NCI-H82 treated with DMSO at 0.1 percent for 48 hours (cell line): ENCODE results near the gene SPRR2A.
"Not testable (repeated sequence)": the region's sequence is repeated elsewhere in the genome, so short reads cannot be mapped to it uniquely, and the experiment has no call there.

ENCODE experiments used
- DNase-seq: peaks from one replicate; lab custom pipeline; 2025; ENCODE audit not compliant: unreplicated experiment; lab: John Stamatoyannopoulos, UW

The SPRR2A gene

DNA sequence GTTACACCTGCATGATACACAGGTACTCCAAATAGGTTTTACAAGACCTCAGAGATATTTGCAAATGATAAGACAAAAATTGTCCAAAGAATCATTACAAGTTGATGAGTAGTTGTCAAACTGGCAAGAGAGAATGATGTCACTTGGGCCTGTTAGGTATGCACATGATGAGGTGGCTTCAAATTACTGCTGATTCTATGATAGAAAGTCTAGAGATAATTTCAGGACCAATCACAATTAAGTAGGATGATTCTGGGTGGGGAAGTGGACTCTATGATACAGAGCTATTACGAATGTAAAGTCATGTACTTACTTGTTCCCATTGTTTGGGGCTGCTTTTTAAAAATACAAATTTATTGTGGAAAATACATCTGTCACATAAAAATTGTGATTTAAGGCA, 31.5 kb downstream of the SPRR2A start:
- DNase-seq = no peak

DNA sequence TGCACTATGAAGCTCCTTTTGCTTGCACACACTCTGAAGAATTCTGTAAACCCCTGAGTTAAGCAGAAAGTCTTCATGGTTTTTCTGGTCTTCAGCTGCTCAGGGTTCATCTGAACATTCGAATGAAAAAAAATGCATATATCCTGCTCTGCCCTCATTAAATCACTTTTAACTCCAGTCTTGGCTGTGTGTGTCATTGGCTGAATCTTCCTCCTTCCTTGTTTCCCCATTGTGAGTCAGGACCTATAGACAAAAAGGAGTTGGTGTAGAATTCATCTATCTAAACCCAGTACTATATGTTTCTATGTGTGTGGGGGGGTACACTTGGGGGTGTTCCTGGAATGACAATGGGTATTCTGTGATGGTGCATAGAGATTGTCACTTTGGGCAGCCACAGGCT, 32.9 kb downstream of the SPRR2A start:
- no peak for DNase-seq

DNA sequence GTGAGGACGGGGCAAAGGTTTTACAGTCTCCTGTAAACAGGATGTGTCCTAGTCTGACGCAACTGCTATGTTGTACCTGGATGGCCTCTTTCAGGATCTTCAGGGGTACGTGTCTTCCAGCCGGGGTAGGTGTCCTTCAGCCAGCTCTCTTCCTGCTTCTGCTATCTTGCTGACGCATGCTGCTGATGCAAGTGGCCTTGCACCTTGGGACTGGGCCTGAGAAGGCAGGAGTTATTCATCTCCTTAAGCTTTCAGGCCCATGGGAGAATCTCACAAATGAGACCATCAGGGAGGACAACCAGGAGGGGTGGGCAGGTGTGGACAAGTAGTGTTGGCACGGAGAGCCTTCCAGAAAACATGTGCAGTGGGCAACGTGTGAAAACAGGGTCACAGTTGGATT, 34.2 kb downstream of the SPRR2A start:
- DNase-seq = no peak

DNA sequence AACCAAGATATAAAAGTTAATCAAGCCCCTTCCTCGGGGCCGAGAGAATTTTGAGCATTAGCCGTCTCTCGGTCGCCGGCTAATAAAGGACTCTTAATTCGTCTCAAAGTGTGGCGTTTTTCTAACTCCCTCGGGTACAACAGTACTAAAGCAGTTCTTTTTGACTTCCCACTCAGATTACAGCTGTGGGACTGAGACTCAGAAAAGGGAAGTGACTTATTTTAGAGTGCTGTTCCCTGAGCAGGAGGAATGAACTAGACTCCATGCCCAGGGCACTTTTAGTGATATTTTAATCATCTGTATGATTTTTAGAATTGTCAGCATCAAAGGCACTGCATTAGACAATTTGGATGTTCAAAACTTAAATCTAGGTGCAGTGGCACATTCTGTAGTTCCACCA, 35.0 kb downstream of the SPRR2A start:
- not testable (repeated sequence) for DNase-seq

DNA sequence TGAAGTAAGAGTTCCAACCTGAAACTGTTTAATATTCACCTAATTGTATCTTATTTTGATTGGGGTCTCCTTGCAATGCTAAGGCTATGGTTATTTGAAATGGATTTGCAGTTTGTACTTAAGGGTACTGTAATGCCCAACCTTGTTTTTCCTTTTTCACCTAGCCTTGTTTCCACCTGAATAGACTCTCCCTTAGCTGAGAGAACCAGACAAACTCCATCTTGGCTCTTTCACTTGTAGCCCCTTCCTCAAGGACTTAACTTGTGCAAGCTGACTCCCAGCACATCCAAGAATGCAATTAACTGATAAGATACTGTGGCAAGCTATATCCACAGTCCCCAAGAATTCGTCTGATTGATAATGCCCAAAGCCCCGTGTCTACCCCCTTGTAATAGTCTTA, 35.5 kb downstream of the SPRR2A start:
- not testable (repeated sequence) for DNase-seq

DNA sequence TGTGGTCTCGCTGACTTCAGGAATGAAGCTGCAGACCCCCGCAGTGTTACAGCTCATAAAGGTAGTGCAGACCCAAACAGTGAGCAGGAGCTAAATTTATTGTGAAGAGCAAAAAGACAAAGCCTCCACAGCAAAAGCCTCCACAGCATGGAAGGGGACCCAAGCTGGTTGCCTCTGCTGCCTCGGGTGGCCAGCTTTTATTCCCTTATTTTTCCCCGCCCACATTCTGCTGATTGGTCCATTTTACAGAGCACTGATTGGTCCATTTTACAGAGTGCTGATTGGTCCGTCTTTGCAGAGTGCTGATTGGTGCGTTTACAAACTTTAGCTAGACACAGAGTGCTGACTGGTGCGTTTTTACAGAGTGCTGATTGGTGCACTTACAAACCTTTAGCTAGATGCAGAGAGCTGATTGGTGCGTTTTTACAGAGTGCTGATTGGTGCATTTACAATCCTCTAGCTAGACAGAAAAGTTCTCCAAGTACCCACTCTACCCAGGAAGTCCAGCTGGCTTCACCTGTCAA, 46.0 kb downstream of the SPRR2A start:
- not testable (repeated sequence) for DNase-seq
